Retinal pigment epithelial cell (primary cell): ENCODE results near the gene OSBPL9.

Experiments used
- DNase-seq: peaks from one replicate; pipeline ENCODE4 v3.0.0-alpha.2; 2010; ENCODE audit warnings: low read depth
- H3K4me3 ChIP-seq: 2 replicates; pipeline ENCODE4 v1.5.1; 2011; ENCODE audit warnings: mild to moderate bottlenecking, low read length, control low read depth, moderate library complexity
- TF ChIP-seq, protein P1 (sequence below): conservative IDR thresholded peaks from 2 replicates; pipeline ENCODE4 v1.5.1; 2011; ENCODE audit warnings: low read depth, low read length, control low read depth, inconsistent platforms

OSBPL9 gene

DNA sequence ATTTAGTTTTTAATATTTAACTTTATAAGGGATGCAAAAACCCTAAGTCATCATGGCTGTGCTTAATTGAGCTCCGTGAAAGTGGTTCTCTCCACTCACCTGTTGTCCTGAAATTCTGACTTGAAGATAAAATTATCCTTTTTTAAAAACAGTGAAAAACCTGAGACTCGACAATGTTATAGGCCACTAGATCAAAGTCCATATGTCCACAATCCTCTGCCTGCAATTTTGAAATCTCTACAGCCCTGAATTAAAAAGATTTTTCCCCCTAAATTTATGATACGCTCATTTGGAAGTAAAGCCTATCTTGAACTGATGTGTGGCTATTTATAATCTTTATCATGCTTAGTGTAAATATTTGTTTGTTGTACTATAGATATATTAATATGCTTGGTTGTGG is 18.7 kb downstream of the OSBPL9 start:
- no peak for DNase-seq
- no peak overlapping the region for H3K4me3 ChIP-seq
- TF ChIP-seq, protein P1, sequence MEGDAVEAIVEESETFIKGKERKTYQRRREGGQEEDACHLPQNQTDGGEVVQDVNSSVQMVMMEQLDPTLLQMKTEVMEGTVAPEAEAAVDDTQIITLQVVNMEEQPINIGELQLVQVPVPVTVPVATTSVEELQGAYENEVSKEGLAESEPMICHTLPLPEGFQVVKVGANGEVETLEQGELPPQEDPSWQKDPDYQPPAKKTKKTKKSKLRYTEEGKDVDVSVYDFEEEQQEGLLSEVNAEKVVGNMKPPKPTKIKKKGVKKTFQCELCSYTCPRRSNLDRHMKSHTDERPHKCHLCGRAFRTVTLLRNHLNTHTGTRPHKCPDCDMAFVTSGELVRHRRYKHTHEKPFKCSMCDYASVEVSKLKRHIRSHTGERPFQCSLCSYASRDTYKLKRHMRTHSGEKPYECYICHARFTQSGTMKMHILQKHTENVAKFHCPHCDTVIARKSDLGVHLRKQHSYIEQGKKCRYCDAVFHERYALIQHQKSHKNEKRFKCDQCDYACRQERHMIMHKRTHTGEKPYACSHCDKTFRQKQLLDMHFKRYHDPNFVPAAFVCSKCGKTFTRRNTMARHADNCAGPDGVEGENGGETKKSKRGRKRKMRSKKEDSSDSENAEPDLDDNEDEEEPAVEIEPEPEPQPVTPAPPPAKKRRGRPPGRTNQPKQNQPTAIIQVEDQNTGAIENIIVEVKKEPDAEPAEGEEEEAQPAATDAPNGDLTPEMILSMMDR, result no peak

DNA sequence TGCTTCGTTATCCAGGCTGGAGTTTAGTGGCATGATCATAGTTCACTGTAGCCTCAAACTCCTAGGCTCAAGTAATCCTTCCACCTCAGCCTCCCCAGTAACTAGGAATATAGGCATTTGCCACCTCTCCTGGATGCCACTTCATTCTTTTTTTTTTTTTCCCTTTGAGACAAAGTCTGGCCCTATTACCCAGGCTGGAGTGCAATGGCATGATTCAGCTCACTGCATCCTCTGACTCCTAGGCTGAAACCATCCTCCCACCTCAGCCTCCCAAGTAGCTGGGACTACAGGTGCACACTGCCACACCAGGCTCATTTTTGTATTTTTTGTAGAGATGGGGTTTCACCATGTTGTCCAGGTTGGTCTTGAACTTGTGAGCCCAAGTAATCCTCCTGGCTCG is 19.3 kb downstream of the OSBPL9 start:
- DNase-seq, result no peak
- TF ChIP-seq, protein P1, result no peak
- H3K4me3 ChIP-seq, result no peak overlapping the region

DNA sequence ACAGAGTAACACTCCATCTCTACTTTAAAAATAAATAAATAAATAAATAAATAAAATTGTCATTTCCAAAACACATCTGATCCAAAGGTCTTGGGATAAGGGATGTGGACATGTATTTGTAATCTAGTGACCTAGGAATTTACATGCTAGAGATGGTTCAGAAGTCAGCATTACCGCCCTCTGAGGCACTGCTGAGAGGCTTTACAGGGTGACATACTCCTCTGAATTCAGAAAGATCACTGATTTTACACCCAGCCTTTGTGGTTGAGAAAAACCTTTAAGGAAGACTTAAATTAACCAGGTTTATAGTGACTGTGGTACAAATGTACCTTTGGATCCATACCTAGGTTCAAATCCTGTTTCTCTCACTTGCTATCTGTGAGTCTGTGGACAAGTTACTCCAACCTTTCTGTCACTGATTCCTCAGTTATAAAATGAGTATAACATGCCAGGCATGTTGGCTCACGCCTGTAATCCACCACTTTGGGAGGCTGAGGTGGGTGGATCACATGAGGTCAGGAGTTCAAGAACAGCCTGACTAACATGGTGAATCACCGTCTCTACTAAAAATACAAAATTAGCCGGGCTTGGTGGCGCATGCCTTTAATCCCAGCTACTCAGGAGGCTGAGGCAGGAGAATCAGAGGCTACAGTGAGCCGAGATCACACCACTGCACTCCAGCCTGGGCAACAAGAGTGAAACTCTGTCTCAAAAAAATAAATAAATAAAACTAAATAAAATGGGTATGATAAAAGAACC is 20.1 kb downstream of the OSBPL9 start:
- peak; percentile 61 for DNase-seq
- H3K4me3 ChIP-seq, result no peak overlapping the region
- TF ChIP-seq, protein P1, result no peak

DNA sequence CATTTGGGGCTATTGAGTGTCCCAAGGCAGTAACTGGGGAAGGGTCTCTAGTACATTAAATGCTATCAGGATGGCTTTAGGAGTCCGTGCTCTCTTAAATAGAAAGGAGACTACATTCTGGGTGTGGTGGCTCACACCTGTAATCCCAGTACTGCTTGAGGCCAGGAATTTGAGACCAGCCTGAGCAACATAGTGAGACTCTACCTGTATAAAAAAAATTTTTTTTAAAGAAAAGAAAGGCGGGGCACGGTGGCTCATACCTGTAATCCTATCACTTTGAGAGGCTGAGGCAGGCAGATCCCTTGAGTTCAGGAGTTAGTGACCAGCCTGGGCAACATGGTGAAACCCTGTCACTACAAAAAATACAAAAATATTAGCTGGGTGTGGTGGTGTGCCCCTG is 21.5 kb downstream of the OSBPL9 start:
- no peak for DNase-seq

DNA sequence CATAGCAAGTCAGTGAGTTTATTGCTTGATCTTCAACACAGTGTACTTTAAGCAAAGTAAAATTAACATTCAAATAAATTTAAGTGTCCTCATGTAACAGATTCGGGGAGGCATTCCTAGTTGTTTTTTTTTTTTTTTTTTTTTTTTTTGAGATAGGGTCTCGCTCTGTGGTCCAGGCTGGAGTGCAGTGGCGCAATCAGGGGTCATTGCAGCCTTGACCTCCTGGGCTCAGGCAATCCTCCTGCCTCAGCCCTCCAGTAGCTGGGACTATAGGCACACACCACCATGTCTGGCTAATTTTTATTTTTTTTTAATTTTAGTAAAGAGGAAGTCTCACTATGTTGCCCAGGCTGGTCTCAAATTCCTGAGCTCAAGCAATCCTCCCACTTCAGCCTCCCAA is 22.8 kb downstream of the OSBPL9 start:
- DNase-seq, result no peak
- TF ChIP-seq, protein P1, result no peak
- H3K4me3 ChIP-seq, result no peak overlapping the region

More for the DNA sequence above, 21.5 kb downstream of the OSBPL9 start:
- no peak overlapping the region for H3K4me3 ChIP-seq
- TF ChIP-seq, protein P1, result no peak

DNA sequence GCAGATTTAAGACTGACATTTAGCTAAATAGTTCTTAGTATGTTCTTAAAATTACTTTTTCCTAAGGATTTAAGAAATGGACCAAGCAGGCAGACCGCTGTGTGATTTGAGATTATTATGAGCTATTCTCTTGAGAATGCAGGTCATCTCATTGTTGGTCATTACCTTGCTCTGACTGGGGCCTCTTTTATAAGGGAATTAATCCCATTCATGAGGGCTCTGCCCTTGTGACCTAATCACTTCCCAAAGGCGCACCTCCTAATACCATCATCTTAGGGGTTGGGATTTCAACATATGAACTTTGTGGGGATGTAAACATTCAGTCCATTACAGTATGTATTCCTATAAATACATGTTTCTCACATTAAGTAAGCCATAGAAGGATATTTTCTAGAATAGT is 24.2 kb downstream of the OSBPL9 start:
- peak; percentile 87 for DNase-seq
- TF ChIP-seq, protein P1, result no peak
- no peak overlapping the region for H3K4me3 ChIP-seq

DNA sequence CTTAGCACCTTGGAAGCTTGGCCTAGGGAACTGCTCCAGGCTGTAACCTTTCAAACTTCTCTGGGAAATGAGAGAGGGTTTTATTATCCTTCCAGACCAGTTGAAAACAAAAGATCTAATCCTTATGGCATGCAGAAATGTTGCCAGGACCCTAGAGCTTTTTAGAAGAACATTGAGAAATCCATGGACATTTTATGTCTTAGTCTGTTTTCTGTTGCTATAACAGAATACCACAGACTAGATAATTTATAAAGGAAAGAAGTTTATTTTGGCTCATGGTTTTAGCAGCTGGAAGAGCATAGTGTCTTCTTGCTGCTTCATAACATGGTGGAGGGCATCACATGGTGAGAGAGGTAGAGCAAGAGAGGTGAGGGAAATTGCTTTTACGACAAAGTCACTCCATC is 25.8 kb downstream of the OSBPL9 start:
- no peak overlapping the region for H3K4me3 ChIP-seq
- DNase-seq, result peak; percentile 63
- TF ChIP-seq, protein P1, result no peak
